ENCODE data around the gene SMAD3. TPM values are rescaled to one million over a fixed set of nuclear protein-coding genes. Genes with fewer than 3 reads are reported as not detected.

The SMAD3 gene
- total and polyA plus RNA-seq, 10 of the 15 experiments (the other 5 are each of a cell fraction or from before 2014, with no cell fraction given): 5.6 to 43.2 (median 16.0) TPM

GRCh38 chr15:67225336-67225735 is 159.9 kb downstream of the SMAD3 start:
- peaks cover 2 to 3% of the 10 kb centered on the region in 2 experiments; a peak in 3 of 4 replicates for H3K36me3 ChIP-seq (ENCODE audit: control insufficient read depth in 2 of 2, insufficient read depth in 2 of 2, low read length in 1 of 2)
- no peak overlapping the region for H2AFZ ChIP-seq (ENCODE audit: control insufficient read depth, low read depth, low read length)
- RAD21 ChIA-PET (ENCODE audit: unreplicated experiment): no interaction called here
- no peaks in the 10 kb centered on the region for H3K4me1 ChIP-seq (ENCODE audit: control insufficient read depth, insufficient read depth, low read length)
- intact Hi-C loops (cut with micrococcal nuclease; ENCODE audit: unreplicated experiment) (no loop called here), in situ Hi-C loops (cut with MboI) (no loop called here)
- H3K27ac ChIP-seq (ENCODE audit: control insufficient read depth, insufficient read depth): no peak overlapping the region
- no peak overlapping the region for H3K4me2 ChIP-seq (ENCODE audit: control insufficient read depth, insufficient read depth)
- TF ChIP-seq IKZF1 (conservative IDR thresholded peaks at IDR 0.05) (no peak), ZBTB40 (IDR thresholded peaks at IDR 0.05; ENCODE audit: borderline replicate concordance) (no peak), RFX5 (IDR thresholded peaks at IDR 0.05; ENCODE audit: low read depth, low read length) (no peak)
- no peaks in the 10 kb centered on the region for H4K20me1 ChIP-seq (ENCODE audit: control insufficient read depth, insufficient read depth)
- DNase-seq (ENCODE audit: low read depth, low spot score): no peak
- WGBS (ENCODE audit: insufficient coverage, insufficient replicate concordance, low lambda C conversion rate, missing lambda C conversion rate): 100% methylated on average over 2 of the region's 2 CpGs
- POLR2A ChIA-PET: no interaction called here
- SMC1A ChIA-PET (ENCODE audit: uncharacterized antibody, unreplicated experiment): interaction anchor here (1.1 kb wide), 1 partner anchor 15 kb away, joined by 4 read pairs; no protein-coding TSS in a partner anchor
- no TSS peak for BruUV-seq (replicated peaks)
- no peak overlapping the region for H3K4me3 ChIP-seq
- CTCF ChIA-PET: interaction anchor here (0.6 kb wide), 1 partner anchor 108 kb away, joined by 3 read pairs; no protein-coding TSS in a partner anchor
- H3K9me3 ChIP-seq (replicated peaks; ENCODE audit: control insufficient read depth, insufficient read depth, low read length): no peaks in the 10 kb centered on the region
- H3K9ac ChIP-seq (ENCODE audit: control insufficient read depth, insufficient read depth, low read length): no peak overlapping the region
- FAIRE-seq: no peak
- no peak for ATAC-seq
- H3K79me2 ChIP-seq (ENCODE audit: control insufficient read depth, insufficient read depth, low read length): no peaks in the 10 kb centered on the region
- no peaks in the 10 kb centered on the region for H3K27me3 ChIP-seq (replicated peaks in 1 of 2; ENCODE audit: control insufficient read depth in 2 of 2, insufficient read depth in 2 of 2, low read length in 1 of 2)
